GM12878 (cell line): ENCODE data around the gene GRM5.
"Not testable (repeated sequence)": the region's sequence is repeated elsewhere in the genome, so short reads cannot be mapped to it uniquely, and the experiment has no call there.

Experiments used
- CTCF ChIP-seq, 3 experiments: IDR thresholded peaks in 2 of 3; conservative IDR thresholded peaks in 1 of 3; 2 replicates each; pipeline ENCODE4 v1.5.1; 2011; ENCODE audit warnings: low read depth in 3 of 3, low read length in 3 of 3, mild to moderate bottlenecking in 3 of 3, control low read depth in 2 of 3, moderate library complexity in 2 of 3, inconsistent platforms in 1 of 3, mixed read lengths in 1 of 3; ENCODE audit not compliant: control insufficient read depth in 2 of 3, insufficient read depth in 1 of 3; ENCODE audit errors: extremely low read depth in 1 of 3
- EGR1 ChIP-seq, 2 experiments: IDR thresholded peaks; 1 replicate in 1 of 2; 2 replicates in 1 of 2; pipeline ENCODE4 v1.6.1; 2011 to 2012; ENCODE audit warnings: low read depth in 2 of 2, low read length in 2 of 2, borderline replicate concordance in 1 of 2, mild to moderate bottlenecking in 1 of 2, moderate library complexity in 1 of 2
- EZH2 ChIP-seq: IDR thresholded peaks from 2 replicates; pipeline ENCODE4 v1.6.1; 2012; ENCODE audit warnings: low read depth, mild to moderate bottlenecking, control low read depth, inconsistent platforms, low read length, borderline replicate concordance; ENCODE audit not compliant: control insufficient read depth
- JUNB ChIP-seq: IDR thresholded peaks from 2 replicates; pipeline ENCODE4 v1.6.1; 2016; ENCODE audit warnings: antibody characterized with exemption, mild to moderate bottlenecking
- POLR2A ChIP-seq: IDR thresholded peaks from 2 replicates; pipeline ENCODE4 v1.6.1; 2011; ENCODE audit warnings: low read depth, mild to moderate bottlenecking, low read length
- PRDM15 ChIP-seq: fragments of 450-650 bp; formaldehyde crosslinking; IDR thresholded peaks from 2 replicates; pipeline ENCODE4 v1.4.0; 2020; ENCODE audit warnings: mild to moderate bottlenecking, moderate library complexity
- ZNF24 ChIP-seq: fragments of 450-650 bp; IDR thresholded peaks from 2 replicates; pipeline ENCODE4 v1.6.1; 2017; ENCODE audit warnings: antibody characterized with exemption, mild to moderate bottlenecking

GRCh38 chr11:88843766-88844426 lies 221.9 kb downstream of the GRM5 start:
- not testable (repeated sequence) for TF ChIP-seq PRDM15 (CRISPR knock-in tag); CTCF (IDR thresholded peaks at IDR 0.05 in 2 of 3, conservative IDR thresholded peaks at IDR 0.05 in 1 of 3; ENCODE audit: control insufficient read depth in 2 of 3, extremely low read depth in 1 of 3, insufficient read depth in 1 of 3, low read depth in 3 of 3, low read length in 3 of 3); JUNB; POLR2A; EGR1 (IDR thresholded peaks at IDR 0.05; ENCODE audit: borderline replicate concordance in 1 of 2, low read depth in 2 of 2, low read length in 2 of 2); ZNF24; EZH2
